ENCODE data around the gene PHACTR1. TPM values are rescaled to one million over a fixed set of nuclear protein-coding genes. Genes with fewer than 3 reads are reported as not detected.

The PHACTR1 gene
- total RNA-seq, 6 experiments from 2014 or later = 0.20 to 3.5 (median 0.93) TPM

- intact Hi-C loops (cut with DNase I) = no loop called here
- H3K36me3 ChIP-seq = no peaks in the 10 kb centered on the region
- TF ChIP-seq POLR2A (IDR thresholded peaks at IDR 0.05) = no peak
- TF ChIP-seq CTCF (IDR thresholded peaks at IDR 0.05) = no peak
- H3K4me1 ChIP-seq = peaks cover 0 to 7% (median 0%) of the 10 kb centered on the region in 4 donors
- no peak overlapping the region for H3K4me3 ChIP-seq
- ATAC-seq = no peak
- H3K27me3 ChIP-seq = peaks cover 0 to 12% of the 10 kb centered on the region in 2 donors
- WGBS (ENCODE audit: insufficient coverage, low coverage, low lambda C conversion rate, missing lambda C conversion rate) = 34% methylated on average over 3 of the region's 3 CpGs
- no peaks in the 10 kb centered on the region for H3K9me3 ChIP-seq
- H3K27ac ChIP-seq = no peak overlapping the region
- no peak for DNase-seq
Measured at GRCh38 chr6:13015379-13015681, 298.8 kb downstream of the PHACTR1 start.

GRCh38 chr6:13024616-13025015 is 308.0 kb downstream of the PHACTR1 start:
- Histone ChIP-seq H3K9me3 (no peaks in the 10 kb centered on the region), H3K36me3 (no peaks in the 10 kb centered on the region), H3K4me3 (no peak overlapping the region), H3K27me3 (no peaks in the 10 kb centered on the region), H3K27ac (no peak overlapping the region), H3K4me1 (no peaks in the 10 kb centered on the region)
- ATAC-seq (no peak), DNase-seq (no peak)
- intact Hi-C loops (cut with DNase I) = no loop called here
- 55% methylated on average over 2 of the region's 2 CpGs for WGBS (ENCODE audit: insufficient coverage, low coverage, low lambda C conversion rate, missing lambda C conversion rate)
- TF ChIP-seq CTCF (IDR thresholded peaks at IDR 0.05) (no peak), POLR2A (IDR thresholded peaks at IDR 0.05) (no peak)

- Histone ChIP-seq H3K4me1 (no peaks in the 10 kb centered on the region), H3K4me3 (no peak overlapping the region), H3K27ac (no peak overlapping the region), H3K36me3 (no peaks in the 10 kb centered on the region), H3K9me3 (no peaks in the 10 kb centered on the region), H3K27me3 (no peaks in the 10 kb centered on the region)
- TF ChIP-seq CTCF (IDR thresholded peaks at IDR 0.05) = no peak
- no peak for TF ChIP-seq POLR2A (IDR thresholded peaks at IDR 0.05)
- no peak for DNase-seq
- 41% methylated on average over 5 of the region's 5 CpGs for WGBS (ENCODE audit: insufficient coverage, low coverage, low lambda C conversion rate, missing lambda C conversion rate)
- no peak for ATAC-seq
- intact Hi-C loops (cut with DNase I) = no loop called here
Measured at GRCh38 chr6:13025893-13026499, 309.4 kb downstream of the PHACTR1 start.

GRCh38 chr6:13026557-13026956 is 310.0 kb downstream of the PHACTR1 start:
- Histone ChIP-seq H3K27me3 (no peaks in the 10 kb centered on the region), H3K9me3 (no peaks in the 10 kb centered on the region), H3K36me3 (no peaks in the 10 kb centered on the region), H3K27ac (no peak overlapping the region), H3K4me1 (no peaks in the 10 kb centered on the region), H3K4me3 (no peak overlapping the region)
- TF ChIP-seq CTCF (IDR thresholded peaks at IDR 0.05) (no peak), POLR2A (IDR thresholded peaks at IDR 0.05) (no peak)
- no peak for ATAC-seq
- no peak for DNase-seq
- WGBS (ENCODE audit: insufficient coverage, low coverage, low lambda C conversion rate, missing lambda C conversion rate) = 34% methylated on average over 5 of the region's 5 CpGs
- intact Hi-C loops (cut with DNase I) = no loop called here

- Histone ChIP-seq H3K36me3 (no peaks in the 10 kb centered on the region), H3K27me3 (no peaks in the 10 kb centered on the region), H3K27ac (no peak overlapping the region), H3K9me3 (no peaks in the 10 kb centered on the region), H3K4me3 (no peak overlapping the region), H3K4me1 (no peaks in the 10 kb centered on the region)
- intact Hi-C loops (cut with DNase I) = no loop called here
- DNase-seq (no peak), ATAC-seq (no peak)
- WGBS (ENCODE audit: insufficient coverage, low coverage, low lambda C conversion rate, missing lambda C conversion rate) = 33% methylated on average over 2 of the region's 2 CpGs
- TF ChIP-seq POLR2A (IDR thresholded peaks at IDR 0.05) = no peak
- TF ChIP-seq CTCF (IDR thresholded peaks at IDR 0.05) = no peak
Measured at GRCh38 chr6:13027207-13027606, 310.6 kb downstream of the PHACTR1 start.
